Naive B cell (primary cell): ENCODE data around the gene NFIB. TPM values are rescaled to one million over a fixed set of nuclear protein-coding genes. Genes with fewer than 3 reads are reported as not detected.

Experiments used
- ATAC-seq, 2 donors: fragments of 150-1000 bp; cut with Tn5 transposase; 2 replicates each; pipeline ENCODE4 v1.10.0; 2021; ENCODE audit warnings: low read depth in 2 of 2, mild to moderate bottlenecking in 2 of 2, moderate library complexity in 2 of 2
- DNase-seq: peaks from one replicate; pipeline ENCODE4 v3.0.0; 2022
- H3K27ac Mint-ChIP-seq, 6 donors: one replicate each; pipeline ENCODE4 v1.8.0; 2020 to 2022; ENCODE audit warnings: mild to moderate bottlenecking in 6 of 6, mixed read lengths in 6 of 6, moderate library complexity in 5 of 6, inconsistent platforms in 2 of 6
- H3K27me3 Mint-ChIP-seq, 3 donors: one replicate each; pipeline ENCODE4 v1.8.0; 2021 to 2022; ENCODE audit warnings: mixed read lengths in 3 of 3, mild to moderate bottlenecking in 1 of 3
- H3K36me3 Mint-ChIP-seq, 2 donors: one replicate each; pipeline ENCODE4 v1.8.0; 2020 to 2022; ENCODE audit warnings: mixed read lengths in 2 of 2, inconsistent platforms in 1 of 2, mild to moderate bottlenecking in 1 of 2
- H3K4me1 Mint-ChIP-seq, 3 donors: one replicate each; pipeline ENCODE4 v1.8.0; 2020 to 2022; ENCODE audit warnings: mixed read lengths in 3 of 3, inconsistent platforms in 1 of 3, mild to moderate bottlenecking in 1 of 3, moderate library complexity in 1 of 3
- H3K4me3 Mint-ChIP-seq, 8 donors: one replicate each; pipeline ENCODE4 v1.8.0; 2020 to 2022; ENCODE audit warnings: mild to moderate bottlenecking in 8 of 8, mixed read lengths in 8 of 8, moderate library complexity in 8 of 8, inconsistent platforms in 2 of 8
- H3K9me3 Mint-ChIP-seq, 7 donors: one replicate each; pipeline ENCODE4 v1.8.0; 2020 to 2022; ENCODE audit warnings: mixed read lengths in 7 of 7, mild to moderate bottlenecking in 5 of 7, inconsistent platforms in 2 of 7, moderate library complexity in 1 of 7
- polyA plus RNA-seq, 6 donors: library from polyadenylated mRNA; unstranded; fragments of 300-500 nt; fragmentation: Illumina TruSeq; gene quantifications; one replicate each; pipeline ENCODE4 v1.2.3, GENCODE V29; 2021; ENCODE audit warnings: low read depth in 6 of 6

The NFIB gene
- polyA plus RNA-seq, 6 donors from 2014 or later = 0.31 to 0.69 (median 0.41) TPM; not detected in 3

DNA sequence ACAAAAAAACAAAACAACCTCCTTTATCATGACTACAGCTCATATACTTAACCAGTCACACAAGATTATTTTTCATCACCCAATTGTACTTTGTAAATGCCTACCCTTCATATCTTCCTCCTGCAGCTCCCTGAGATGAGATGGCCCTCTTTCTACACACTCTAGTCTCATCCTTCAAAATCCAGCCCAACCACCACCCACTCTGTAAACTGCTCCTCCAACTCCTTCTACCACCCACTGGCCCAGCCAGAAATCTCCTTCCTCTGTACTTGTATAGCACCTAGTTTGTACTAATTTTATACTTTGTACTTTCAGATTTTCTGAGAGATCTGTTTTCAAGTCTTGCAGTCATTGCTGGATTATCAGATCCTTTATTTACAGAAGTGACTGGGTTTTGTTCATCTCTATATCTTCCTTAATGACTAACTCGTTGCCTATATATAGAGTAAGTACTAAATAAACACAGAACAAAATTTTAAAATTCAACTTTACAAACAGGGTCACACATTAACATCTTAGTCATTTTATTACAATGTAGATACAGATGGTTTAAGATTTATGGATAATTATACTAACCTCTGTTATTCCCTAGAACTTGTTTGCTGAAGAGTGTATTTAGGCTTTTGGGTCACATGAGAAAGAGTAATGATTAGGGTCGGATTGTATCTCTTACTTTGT lies 155.7 kb downstream of the NFIB start:
- H3K4me1 Mint-ChIP-seq = no peaks in the 10 kb centered on the region
- peaks cover 0 to 5% (median 1%) of the 10 kb centered on the region in 7 donors for H3K9me3 Mint-ChIP-seq
- no peak for DNase-seq
- H3K36me3 Mint-ChIP-seq = no peaks in the 10 kb centered on the region
- ATAC-seq = no peak
- no peaks in the 10 kb centered on the region for H3K27me3 Mint-ChIP-seq
- no peak overlapping the region for H3K4me3 Mint-ChIP-seq
- H3K27ac Mint-ChIP-seq = no peak overlapping the region

DNA sequence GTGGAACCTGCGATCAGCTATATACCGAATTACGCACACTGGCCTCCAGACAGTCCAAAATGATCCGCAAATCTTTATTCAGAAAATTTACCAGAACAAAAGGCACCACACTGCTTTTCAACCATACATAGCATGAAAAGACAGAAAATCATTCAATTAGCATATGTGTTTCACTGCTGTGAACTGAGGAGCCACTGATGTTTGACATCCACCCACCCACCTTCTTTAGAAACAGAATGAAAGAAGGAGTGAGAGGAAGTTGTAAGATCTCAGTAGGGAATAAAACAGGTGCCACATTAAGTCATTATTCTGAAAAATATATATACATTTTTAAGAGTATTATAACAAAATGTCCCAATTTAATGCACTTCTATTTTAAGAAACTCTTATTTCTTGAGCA lies 156.8 kb downstream of the NFIB start:
- no peak for ATAC-seq
- no peaks in the 10 kb centered on the region for H3K4me1 Mint-ChIP-seq

DNA sequence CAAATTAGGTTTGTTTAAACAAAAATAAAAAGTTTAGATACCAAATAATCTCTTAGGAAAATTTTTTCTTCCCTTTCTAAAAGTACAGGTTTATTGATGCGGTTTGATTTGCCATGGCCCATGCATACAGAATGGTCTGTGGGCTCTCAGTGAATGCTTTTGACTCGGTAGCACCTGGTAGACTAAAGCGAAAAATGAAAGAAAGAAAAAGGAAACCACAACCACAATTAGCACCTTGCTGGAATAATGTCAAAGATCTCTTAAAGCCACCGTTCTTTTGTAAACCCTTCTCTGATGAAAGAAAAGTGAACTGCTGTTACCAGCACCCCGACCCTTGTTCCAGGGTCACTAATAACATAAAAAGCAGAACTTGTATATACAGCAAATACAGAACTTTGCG lies 157.9 kb downstream of the NFIB start:
- Mint-ChIP-seq H3K4me1 (no peaks in the 10 kb centered on the region), H3K27me3 (no peaks in the 10 kb centered on the region), H3K4me3 (no peak overlapping the region), H3K27ac (no peak overlapping the region), H3K36me3 (no peaks in the 10 kb centered on the region), H3K9me3 (peaks cover 0 to 5% (median 2%) of the 10 kb centered on the region in 7 donors)
- no peak for ATAC-seq
- no peak for DNase-seq

More for the DNA sequence above, 156.8 kb downstream of the NFIB start:
- Mint-ChIP-seq H3K27ac (no peak overlapping the region), H3K4me3 (no peak overlapping the region), H3K36me3 (no peaks in the 10 kb centered on the region), H3K9me3 (peaks cover 0 to 5% (median 1%) of the 10 kb centered on the region in 7 donors), H3K27me3 (no peaks in the 10 kb centered on the region)
- DNase-seq = no peak

DNA sequence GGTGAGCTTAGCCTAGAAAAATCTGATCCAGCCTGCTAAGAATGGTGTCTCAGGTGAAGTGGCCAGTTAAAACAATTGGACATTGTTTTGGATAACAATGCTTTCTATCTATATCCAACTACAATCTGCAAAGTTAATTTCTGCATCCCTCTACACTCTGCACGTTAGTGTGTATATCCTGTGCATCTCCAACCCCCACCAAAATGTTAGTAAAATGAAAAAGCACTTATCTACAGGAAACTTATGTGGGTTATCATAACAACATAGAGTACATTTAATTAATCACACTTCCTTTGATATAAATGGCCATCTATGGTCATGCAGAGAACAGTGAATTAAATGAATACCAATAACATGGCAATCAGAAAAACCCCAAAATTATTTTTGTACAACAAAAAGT lies 158.7 kb downstream of the NFIB start:
- H3K36me3 Mint-ChIP-seq = no peaks in the 10 kb centered on the region
- H3K27ac Mint-ChIP-seq = no peak overlapping the region
- H3K9me3 Mint-ChIP-seq = peaks cover 0 to 5% (median 2%) of the 10 kb centered on the region in 7 donors
- no peaks in the 10 kb centered on the region for H3K4me1 Mint-ChIP-seq
- H3K4me3 Mint-ChIP-seq = no peak overlapping the region
- DNase-seq = no peak
- H3K27me3 Mint-ChIP-seq = no peaks in the 10 kb centered on the region
- ATAC-seq = no peak

DNA sequence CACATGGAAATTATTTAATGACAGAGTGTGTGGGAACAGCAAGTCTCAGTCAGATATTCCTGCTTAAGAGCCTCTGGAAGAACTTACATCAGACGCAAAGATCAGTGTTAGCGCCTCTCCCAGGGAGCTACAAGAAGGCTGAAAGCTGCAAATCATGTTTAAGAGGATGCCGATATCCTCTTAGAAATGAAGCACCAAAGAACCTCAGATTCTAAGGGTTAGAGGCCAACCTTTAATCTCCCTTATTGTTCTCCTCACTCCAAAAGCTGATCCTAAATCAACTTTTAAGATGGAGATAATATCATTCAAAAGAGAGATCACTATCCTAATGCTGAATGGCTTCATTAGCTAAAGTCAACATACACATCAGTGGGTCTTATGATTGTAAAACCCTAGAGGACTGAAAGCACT lies 160.6 kb downstream of the NFIB start:
- DNase-seq = no peak
- H3K36me3 Mint-ChIP-seq = no peaks in the 10 kb centered on the region
- H3K4me1 Mint-ChIP-seq = no peaks in the 10 kb centered on the region
- peaks cover 0 to 4% (median 0%) of the 10 kb centered on the region in 7 donors for H3K9me3 Mint-ChIP-seq
- no peak overlapping the region for H3K4me3 Mint-ChIP-seq
- no peaks in the 10 kb centered on the region for H3K27me3 Mint-ChIP-seq
- ATAC-seq = no peak
- no peak overlapping the region for H3K27ac Mint-ChIP-seq

DNA sequence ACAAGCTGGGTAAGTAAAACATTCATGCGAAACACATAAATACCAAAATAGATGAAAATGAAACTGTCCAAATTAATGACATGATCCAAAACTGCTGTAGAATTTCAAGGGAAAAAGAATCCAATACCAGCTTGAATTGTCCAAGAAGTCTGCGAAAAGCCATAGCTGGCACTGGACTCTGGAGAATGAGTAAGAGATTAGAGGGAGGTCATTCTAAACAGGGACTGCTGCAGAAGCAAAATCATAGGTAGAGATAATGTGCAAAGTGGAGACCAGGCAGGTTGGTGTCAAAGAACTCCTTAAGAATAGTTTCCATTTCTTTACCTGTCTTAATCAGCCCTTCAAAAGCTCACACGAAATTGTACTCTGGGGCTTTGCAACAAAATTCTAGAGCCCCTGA lies 162.5 kb downstream of the NFIB start:
- ATAC-seq (no peak), DNase-seq (no peak)
- H3K36me3 Mint-ChIP-seq = no peaks in the 10 kb centered on the region
- no peaks in the 10 kb centered on the region for H3K4me1 Mint-ChIP-seq
- H3K4me3 Mint-ChIP-seq = no peak overlapping the region
- no peak overlapping the region for H3K27ac Mint-ChIP-seq
- peaks cover 0 to 5% (median 0%) of the 10 kb centered on the region in 7 donors for H3K9me3 Mint-ChIP-seq
- H3K27me3 Mint-ChIP-seq = no peaks in the 10 kb centered on the region

DNA sequence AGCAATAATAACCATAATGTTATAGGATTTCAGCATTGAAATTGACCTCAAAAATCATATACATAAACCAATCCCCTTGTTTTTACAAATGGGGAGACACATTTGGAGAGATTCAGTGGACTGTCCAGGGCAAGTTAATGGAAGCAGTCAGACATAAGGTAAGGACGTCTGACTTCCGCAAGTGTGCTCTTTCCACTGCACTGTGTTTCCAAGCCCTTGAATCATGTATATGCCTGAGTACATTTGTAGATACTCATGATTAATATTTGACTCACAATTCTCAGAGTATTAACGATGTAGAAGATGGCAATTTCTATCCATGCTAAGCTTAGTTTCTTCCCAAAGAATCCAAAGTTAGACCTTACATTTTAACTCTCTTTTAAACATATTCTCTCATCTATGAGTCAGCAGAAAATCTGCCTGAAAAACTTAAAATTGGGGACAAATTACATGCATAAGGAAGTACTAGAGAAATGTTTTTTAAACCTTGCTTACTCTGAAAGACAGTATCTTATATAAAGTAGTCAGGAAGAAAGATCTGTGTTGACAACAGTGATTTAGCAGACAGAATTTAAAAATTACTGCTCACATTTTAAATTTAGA lies 165.3 kb downstream of the NFIB start:
- H3K9me3 Mint-ChIP-seq = peaks cover 0 to 5% (median 0%) of the 10 kb centered on the region in 7 donors

GRCh38 chr9:14147738-14148137 lies 166.2 kb downstream of the NFIB start:
- no peak for ATAC-seq
- DNase-seq = no peak
- H3K4me1 Mint-ChIP-seq = no peaks in the 10 kb centered on the region
- no peaks in the 10 kb centered on the region for H3K36me3 Mint-ChIP-seq
- H3K9me3 Mint-ChIP-seq = peaks cover 0 to 5% (median 0%) of the 10 kb centered on the region in 7 donors
- H3K27ac Mint-ChIP-seq = no peak overlapping the region
- no peak overlapping the region for H3K4me3 Mint-ChIP-seq
- no peaks in the 10 kb centered on the region for H3K27me3 Mint-ChIP-seq

More for the DNA sequence above, 165.3 kb downstream of the NFIB start:
- Mint-ChIP-seq H3K36me3 (no peaks in the 10 kb centered on the region), H3K4me1 (no peaks in the 10 kb centered on the region), H3K4me3 (no peak overlapping the region), H3K27ac (no peak overlapping the region), H3K27me3 (no peaks in the 10 kb centered on the region)
- ATAC-seq (no peak), DNase-seq (no peak)

GRCh38 chr9:14146201-14146874 lies 167.6 kb downstream of the NFIB start:
- Mint-ChIP-seq H3K36me3 (no peaks in the 10 kb centered on the region), H3K27me3 (no peaks in the 10 kb centered on the region), H3K9me3 (peaks cover 0 to 5% (median 2%) of the 10 kb centered on the region in 7 donors), H3K4me1 (no peaks in the 10 kb centered on the region), H3K27ac (no peak overlapping the region), H3K4me3 (no peak overlapping the region)
- ATAC-seq (no peak), DNase-seq (no peak)

GRCh38 chr9:14144215-14144614 lies 169.7 kb downstream of the NFIB start:
- no peak overlapping the region for H3K4me3 Mint-ChIP-seq
- no peaks in the 10 kb centered on the region for H3K36me3 Mint-ChIP-seq
- no peak overlapping the region for H3K27ac Mint-ChIP-seq
- H3K4me1 Mint-ChIP-seq = no peaks in the 10 kb centered on the region
- no peaks in the 10 kb centered on the region for H3K27me3 Mint-ChIP-seq
- peaks cover 0 to 5% (median 0%) of the 10 kb centered on the region in 7 donors for H3K9me3 Mint-ChIP-seq
- DNase-seq = no peak
- no peak for ATAC-seq

- no peak overlapping the region for H3K4me3 Mint-ChIP-seq
- no peaks in the 10 kb centered on the region for H3K4me1 Mint-ChIP-seq
- H3K36me3 Mint-ChIP-seq = no peaks in the 10 kb centered on the region
- H3K27me3 Mint-ChIP-seq = no peaks in the 10 kb centered on the region
- no peak overlapping the region for H3K27ac Mint-ChIP-seq
- ATAC-seq (no peak), DNase-seq (no peak)
- H3K9me3 Mint-ChIP-seq = peaks cover 0 to 2% (median 0%) of the 10 kb centered on the region in 7 donors
These were observed 172.2 kb downstream of the NFIB start for GRCh38 chr9:14141699-14142098.

DNA sequence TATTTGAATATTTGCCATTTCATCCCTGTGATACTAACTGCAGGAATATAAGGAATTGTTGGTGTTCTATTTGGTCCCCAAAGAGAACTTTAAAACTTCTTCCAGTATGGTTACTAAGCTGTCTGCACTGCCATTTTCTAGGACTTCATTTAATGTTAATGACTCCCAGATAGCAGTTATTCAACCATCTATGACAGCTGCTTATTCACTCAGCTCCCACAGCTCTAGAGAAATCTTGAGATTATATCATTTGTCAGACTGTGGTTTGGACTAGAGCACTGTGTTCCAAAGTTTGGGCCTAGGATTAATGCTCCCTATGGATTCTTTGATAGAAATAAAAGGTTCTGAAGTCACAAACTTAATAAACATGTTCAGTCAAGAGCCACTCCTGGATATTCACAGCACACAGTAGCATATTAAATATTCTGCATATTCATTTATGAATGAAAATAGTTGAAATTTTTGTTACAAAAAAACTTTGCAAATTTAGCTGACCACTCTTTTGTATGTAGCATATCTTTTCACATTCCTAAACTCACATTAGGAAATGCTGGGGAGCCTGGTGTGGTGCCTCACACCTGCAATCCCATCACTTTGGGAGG lies 173.7 kb downstream of the NFIB start:
- Mint-ChIP-seq H3K9me3 (peaks cover 0 to 2% (median 0%) of the 10 kb centered on the region in 7 donors), H3K4me3 (no peak overlapping the region), H3K27ac (no peak overlapping the region), H3K27me3 (no peaks in the 10 kb centered on the region), H3K4me1 (no peaks in the 10 kb centered on the region), H3K36me3 (no peaks in the 10 kb centered on the region)
- DNase-seq (no peak), ATAC-seq (no peak)

GRCh38 chr9:14139287-14139686 lies 174.7 kb downstream of the NFIB start:
- H3K36me3 Mint-ChIP-seq = no peaks in the 10 kb centered on the region
- no peaks in the 10 kb centered on the region for H3K4me1 Mint-ChIP-seq
- ATAC-seq (no peak), DNase-seq (no peak)
- no peak overlapping the region for H3K27ac Mint-ChIP-seq
- H3K9me3 Mint-ChIP-seq = peaks cover 0 to 4% (median 0%) of the 10 kb centered on the region in 7 donors
- H3K27me3 Mint-ChIP-seq = no peaks in the 10 kb centered on the region
- H3K4me3 Mint-ChIP-seq = no peak overlapping the region
